Measurements from ENCODE around the gene NTRK2.

The NTRK2 gene

DNA sequence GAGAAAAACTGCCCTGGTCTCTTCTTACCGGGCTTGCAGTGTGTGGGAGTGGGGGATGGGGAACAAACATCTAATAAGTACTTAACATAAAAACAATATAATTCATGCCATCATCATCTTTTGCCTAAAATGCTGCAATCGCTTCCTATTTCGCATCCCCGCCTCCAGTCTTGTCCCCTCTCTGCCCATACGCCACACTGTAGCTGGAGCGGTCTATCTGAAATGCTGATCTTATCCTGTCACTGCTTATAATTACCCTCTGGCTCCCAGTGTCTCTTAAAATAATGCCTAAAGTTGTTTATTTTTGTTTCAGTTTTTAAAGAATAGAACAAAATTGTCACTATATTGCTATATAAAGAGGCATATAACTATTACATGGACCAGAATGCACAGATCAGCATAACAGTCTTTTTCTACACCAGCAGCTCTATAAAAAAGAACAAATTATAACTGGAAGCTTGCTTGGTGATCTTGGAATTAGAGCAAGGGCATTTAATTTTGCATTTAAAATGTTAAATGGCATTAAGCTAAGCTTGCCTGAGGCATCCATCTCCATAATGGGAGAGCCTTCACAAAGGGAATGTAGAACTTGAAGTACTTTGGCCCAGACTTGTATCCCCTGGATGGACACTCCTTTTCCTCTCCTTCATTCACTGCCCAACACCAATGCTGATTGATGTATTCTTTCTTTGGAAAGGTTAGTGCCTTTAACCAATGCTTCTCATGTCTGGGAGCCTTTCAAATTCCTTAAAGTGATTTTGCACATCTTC, 12.2 kb downstream of the NTRK2 start:
- no peak for DNase-seq (ENCODE audit: low spot score)

DNA sequence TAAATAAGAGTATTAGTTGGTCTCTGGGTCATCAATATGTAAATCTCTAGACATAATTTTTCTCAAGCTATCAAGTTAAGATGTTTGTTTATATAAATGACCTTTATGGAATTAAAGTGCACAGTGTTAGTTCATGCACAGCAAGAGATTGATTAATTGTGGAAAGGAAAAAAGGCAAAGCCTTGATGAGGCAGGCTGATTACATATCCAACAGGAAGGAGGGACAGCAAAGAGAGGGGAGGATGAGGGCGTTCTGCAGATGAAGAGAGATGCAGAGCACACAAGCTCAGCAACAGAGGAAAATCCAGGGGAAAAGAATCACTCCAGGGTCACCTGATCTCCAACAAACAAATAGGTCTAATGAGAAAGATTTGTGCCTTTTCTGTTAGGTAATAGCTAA, 16.5 kb downstream of the NTRK2 start:
- no peak for DNase-seq (ENCODE audit: low spot score)

DNA sequence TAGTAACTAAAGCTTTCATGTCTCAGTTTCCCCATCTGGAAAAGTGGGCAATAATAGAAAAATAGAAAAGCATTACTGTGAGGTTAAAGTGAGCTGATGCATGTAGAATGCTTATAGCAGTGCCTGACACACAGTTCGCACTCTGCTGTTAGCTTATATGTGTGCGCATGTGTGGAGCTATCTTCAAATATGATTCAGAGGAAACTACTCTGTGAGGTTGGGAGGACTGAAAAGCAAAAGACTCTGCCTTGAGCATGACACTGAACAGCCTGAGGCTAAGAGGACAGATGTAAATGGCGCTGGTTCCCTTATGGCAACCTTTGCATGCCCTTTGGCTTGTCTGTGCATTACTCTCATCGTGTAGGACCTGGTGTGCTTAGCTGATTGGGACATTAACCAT, 19.4 kb downstream of the NTRK2 start:
- DNase-seq (ENCODE audit: low spot score), result no peak

DNA sequence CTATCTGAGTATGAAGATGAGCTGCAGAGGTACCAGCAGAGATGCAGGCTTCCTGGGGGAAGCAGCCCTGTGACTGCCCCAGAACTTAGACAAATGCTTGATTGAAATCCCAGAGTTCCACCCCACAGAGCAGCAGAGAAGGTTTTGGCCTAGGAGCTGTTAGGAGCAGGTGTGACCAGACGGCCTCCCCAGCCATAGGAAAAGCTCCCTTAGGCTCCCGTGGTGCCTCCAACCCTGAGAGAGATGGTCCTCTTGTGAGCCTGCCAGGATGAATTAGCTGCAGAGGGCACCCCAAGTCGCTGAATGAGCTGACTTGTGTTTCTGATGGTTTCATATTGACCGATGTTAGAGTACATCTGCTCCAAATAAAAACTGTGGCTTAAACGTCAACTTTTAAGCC, 22.1 kb downstream of the NTRK2 start:
- no peak for DNase-seq (ENCODE audit: low spot score)

DNA sequence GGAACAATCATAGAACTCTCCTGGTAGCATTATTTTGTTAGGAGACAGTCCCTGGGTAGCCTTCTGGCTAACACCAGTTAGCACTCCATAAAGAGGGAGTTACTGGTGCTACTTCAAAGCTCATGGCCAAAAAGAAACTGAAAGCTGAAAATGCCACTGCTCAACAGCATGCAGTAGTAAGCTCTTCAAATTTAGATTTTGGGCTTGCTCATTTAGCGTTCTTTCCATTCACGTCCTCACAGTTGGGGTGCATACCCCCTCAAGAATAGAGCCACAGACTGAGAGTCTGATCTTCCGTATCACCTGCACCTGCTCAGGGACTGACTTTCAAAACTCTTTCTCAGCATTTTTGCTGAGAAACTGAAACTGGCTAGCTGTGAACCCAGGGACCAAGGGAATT, 24.7 kb downstream of the NTRK2 start:
- no peak for DNase-seq (ENCODE audit: low spot score)

DNA sequence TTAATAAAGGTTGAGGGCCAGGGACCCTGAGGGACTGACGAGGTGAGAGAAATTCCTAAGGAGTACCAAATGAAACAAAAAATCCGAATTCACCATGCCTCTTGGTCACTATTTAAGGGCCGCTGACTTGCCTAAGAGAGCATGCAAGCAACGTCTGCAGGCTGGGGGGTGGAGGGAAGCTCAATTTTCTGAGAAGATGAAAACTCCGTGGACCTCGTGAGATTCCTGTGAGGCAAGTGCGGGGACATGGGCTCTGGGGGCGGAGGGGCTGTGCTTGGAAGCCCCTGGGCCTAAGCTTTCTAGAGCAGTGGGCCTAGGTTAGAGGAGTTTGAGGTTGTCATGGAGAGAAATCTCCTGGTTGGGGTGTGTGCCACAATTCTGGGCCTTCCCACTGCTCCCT, 27.5 kb downstream of the NTRK2 start:
- DNase-seq (ENCODE audit: low spot score), result no peak

DNA sequence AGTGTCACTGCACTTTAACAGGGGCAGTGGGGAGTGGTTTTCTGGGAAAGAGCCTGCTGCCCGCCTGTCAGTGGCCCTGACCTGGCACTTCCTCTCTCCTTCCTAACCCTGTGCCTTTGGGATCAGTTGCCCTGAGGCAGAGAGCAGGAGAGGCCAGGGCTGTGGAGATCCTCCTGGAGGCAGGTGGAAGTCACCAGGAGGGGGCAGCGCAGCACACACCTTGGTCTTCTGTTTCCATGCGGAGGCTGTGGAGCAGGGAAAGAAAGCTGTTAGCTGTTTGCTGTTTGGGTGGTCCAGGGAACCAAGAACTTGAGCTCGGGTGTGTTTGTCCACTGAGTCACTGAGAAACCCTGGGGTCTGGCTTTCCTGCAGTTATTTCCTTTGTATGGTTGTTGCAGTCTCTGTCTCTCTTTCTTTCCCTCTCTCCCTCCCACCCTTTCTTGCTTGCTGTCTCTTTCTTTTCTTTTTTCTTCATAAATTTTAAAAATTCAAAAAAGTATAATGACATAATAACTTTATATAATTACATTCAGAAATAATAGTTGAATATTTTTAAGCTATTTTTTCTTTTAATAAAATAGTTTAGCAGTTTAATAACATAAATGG, 28.1 kb downstream of the NTRK2 start:
- peak; percentile 45 for DNase-seq (ENCODE audit: low spot score)

DNA sequence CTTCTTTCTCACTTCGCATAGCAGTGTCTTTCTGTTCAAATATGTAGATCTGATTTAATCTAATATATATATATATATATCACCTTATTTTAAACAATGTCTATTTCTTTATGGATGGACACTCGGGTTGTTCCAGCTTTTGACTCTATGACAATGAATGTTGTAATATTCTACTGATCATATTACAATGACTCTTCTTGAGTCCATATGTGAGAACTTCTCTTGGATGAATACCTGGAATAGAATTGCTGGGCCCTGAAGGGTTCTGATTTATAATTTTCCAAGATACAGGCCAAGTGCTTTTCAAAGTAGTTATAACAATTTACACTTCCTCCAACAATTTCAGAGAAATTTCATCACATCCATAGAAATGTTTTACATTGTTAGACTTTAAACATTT, 28.8 kb downstream of the NTRK2 start:
- DNase-seq (ENCODE audit: low spot score), result no peak

DNA sequence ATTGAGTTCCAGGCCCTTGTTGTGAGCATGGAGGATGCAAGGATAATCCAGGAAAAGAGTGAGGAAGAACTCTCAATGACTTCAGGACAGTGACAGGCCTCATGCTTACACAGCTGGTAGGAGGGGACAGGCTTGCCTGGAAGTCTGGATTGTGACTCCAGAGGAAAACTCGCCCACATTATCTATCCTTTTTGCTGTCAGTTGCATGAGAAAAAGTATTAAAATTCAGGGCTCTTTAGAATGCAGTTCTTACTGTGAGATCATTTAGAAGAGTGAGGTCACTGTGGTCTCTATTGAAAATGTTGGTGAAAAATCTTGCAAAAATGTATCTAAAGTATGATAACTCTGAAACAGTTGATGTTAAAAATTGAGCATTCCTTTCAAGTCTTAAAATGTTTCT, 30.5 kb downstream of the NTRK2 start:
- DNase-seq (ENCODE audit: low spot score), result no peak

DNA sequence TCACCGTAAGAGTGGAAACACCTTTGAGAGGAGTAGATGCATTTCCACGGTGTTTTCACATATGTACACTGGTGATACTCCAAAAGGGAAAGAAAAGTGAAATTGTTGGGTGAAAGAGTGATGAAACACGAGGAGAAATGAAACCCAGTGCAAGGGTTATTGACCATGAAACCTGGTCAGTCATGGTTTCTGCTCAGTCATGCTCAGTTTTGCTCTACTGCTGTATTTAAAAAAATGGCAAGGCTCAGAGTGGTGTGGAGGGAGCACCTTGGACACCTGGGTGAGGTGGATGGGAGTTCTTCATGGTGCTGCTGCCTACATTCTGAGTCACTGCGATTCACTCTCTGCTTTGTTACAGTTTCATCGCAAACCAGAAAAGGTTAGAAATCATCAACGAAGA, 32.3 kb downstream of the NTRK2 start:
- DNase-seq (ENCODE audit: low spot score), result no peak

DNA sequence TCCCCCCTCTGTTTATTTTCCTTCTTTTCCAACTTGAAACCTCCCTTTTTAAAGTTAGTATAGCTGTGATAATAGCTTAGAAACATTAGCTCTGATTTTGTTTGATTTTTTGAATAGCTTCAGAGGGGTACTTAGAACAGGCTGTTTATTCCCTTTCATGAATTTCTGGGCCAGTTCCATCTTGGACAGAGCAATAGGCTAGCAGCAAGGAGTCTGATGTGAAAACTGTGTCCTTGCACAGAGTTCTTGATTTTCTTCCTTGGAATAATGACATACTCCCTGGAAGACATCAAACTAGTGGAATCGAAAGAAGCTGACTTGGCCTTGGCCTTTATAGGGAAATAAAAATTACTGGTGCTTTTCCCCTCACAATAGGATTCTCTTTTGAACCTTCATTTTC, 32.9 kb downstream of the NTRK2 start:
- no peak for DNase-seq (ENCODE audit: low spot score)

DNA sequence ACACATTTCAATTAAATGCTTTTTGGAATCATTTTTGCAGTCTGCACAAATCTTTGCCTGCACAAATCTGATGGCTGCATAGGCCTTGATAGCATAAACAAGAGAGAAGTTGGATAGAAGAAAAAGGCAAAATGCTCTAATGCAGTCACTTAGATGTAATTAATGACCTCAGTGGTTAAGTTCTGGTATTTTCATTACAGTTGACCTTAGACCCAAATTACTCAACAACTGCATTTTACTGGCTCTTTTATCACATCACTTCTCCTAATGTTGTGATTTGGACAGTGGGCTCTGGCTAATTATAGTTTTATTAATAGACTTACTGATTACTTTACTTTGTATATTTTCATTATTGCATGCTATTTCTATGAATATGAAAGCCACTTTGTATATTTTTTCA, 34.3 kb downstream of the NTRK2 start:
- no peak for DNase-seq (ENCODE audit: low spot score)

DNA sequence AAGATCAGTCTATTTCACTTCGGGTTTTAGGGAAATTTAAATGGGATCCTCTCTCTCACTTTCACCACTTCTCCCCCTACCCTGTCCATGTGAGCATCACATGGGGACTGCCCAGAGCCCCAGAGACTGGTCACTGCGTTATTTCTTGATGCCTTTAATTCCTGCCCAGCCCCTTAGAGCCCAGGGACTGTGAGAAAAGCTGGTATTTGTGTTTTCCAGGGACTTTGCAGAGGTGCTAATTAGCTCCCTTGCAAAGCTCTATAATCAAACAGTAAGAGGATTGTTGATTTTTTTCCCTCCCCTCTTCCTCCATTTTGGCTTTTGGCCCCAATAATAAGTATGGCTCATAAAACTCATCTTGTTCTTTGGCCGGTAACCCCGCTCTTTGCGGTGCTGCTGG, 35.6 kb downstream of the NTRK2 start:
- DNase-seq (ENCODE audit: low spot score), result no peak

DNA sequence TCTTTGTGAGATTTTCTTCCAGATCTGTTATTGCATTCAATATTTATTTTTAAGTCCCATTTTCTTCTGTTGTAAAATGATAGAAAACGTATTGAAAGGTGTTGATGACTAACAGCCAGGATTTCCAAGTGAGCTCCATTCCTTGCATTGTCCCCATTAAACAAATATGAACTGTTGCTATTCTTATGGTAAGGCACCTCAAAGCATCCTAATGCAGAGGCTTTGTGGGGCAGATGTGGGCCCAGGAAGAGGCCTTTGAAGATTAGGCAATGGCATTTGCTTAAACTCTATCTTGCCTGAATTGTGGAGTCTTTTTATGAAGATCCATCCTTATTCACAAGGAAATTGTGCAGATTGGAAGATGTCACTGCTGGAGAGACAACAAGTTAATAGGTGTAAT, 38.9 kb downstream of the NTRK2 start:
- no peak for DNase-seq (ENCODE audit: low spot score)

DNA sequence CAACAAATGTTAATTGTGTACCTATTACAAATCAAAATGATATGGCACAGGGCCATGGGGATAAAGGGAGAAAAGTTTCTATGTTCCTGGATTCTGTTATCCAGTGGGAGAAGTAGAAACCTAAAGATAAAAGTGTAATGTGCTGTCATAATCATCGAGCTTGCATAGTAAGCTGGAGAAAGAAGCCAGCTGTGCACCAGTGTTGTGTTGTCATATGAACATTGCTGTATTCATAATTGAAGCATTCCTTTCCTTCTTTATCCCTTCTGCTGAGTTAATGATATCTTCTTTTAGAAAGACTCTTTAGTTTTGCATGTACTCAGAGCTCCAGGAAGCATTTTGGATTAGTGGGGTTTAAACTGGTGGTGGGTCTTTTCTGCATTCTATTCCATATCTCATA, 39.5 kb downstream of the NTRK2 start:
- no peak for DNase-seq (ENCODE audit: low spot score)

DNA sequence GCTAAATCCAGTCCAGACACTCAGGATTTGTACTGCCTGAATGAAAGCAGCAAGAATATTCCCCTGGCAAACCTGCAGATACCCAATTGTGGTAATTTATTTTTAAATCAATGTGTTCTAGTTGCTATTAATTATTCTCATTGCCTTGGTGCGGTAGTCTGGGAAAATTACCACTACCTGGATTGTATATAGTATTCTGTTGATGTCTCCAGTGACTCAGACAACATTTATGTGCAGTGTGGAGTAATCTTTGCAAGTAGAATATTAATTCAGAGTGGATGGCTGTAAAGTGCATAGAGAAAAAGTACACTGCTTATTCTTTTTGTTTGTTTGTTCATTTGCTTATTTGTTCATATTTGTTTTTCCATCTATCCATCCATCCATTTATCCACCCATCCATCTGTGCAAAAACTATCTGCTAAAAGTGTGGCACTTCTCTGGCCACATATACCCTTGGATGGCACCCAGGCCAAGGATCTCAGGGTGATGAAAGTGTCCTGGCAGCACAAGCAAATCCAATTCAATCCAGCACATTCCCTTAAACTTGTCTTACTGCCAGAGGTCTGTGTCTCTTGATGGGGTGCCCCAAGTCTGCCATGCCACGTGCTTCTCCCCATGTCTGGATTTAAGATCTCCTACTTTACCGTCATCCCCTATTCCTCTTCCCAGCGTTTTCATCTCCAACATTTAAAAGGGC, 41.3 kb downstream of the NTRK2 start:
- peak; percentile 33 for DNase-seq (ENCODE audit: low spot score)

DNA sequence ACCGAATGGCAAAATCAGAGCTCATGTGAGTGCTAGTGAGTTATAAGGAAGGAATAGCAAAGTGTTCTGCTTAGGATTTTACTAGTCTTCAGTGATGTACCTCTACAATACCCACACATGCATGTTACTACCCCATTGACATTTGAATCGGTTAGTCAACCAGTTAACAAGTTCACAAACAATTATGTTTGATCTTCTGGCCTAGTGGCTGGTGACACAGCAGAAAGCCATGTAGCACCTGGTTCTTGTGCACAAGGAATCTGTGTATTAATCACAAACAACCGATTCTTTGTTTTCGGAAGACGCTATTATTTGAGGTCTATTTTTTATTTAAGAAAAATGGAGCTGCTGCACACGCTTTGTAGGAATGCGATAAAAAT, 41.9 kb downstream of the NTRK2 start:
- DNase-seq (ENCODE audit: low spot score), result peak; percentile 83

DNA sequence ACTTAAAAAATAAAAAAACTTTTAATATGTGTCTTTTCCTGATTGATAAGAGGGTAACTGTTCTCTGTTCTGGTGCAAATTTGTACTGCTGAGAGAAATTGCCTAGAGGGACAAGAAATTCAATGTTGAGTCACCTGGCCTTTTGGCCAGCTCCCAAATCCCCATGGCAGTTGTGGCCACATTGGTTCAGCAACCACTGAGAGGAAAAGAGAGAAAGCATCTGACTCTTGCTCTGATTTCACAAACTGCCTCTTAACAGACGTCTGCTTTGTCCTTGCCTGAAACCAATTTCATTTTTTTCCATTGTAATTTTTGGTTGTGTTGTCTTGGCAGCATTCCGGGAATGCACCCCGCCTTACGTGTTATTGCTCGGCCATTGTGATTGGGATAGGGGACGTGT, 42.4 kb downstream of the NTRK2 start:
- peak; percentile 89 for DNase-seq (ENCODE audit: low spot score)

DNA sequence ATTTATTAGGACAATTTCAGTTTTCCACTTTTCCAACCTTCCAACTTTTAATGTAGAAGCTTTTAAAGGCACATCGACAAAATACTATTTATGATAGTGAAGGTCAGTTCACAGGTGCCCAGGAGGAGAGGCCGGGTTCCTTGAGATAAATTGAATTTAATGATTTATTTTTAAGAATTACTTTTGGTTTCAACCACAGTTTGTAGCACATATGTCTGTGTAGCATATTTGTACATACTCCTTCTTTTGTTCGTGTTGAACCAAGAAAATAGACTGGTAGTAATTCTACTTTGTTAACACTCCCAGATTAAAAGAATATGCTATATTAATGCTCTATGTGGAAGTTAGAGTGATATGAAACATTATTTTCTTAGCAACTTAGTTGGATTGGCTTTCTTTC, 46.7 kb downstream of the NTRK2 start:
- no peak for DNase-seq (ENCODE audit: low spot score)

DNA sequence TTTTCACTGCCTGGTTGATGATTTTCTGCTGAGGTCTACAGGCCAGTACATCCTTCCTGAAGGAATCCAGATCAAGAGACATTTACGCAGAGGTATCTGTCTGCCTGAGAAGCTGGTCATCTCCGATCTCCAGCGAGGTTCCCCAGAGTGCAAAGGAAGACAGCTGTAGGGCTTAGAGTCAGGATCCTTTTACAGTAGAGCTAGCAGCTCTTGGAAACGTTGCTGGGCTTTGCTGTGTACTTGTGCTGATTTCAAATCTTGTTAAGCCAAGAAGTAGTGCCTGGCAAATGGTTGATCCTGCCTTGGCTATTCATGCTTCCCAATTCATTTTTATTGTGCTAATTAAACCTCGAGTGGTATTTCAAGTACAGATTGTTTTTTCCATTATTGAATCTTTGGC, 48.9 kb downstream of the NTRK2 start:
- DNase-seq (ENCODE audit: low spot score), result no peak

DNA sequence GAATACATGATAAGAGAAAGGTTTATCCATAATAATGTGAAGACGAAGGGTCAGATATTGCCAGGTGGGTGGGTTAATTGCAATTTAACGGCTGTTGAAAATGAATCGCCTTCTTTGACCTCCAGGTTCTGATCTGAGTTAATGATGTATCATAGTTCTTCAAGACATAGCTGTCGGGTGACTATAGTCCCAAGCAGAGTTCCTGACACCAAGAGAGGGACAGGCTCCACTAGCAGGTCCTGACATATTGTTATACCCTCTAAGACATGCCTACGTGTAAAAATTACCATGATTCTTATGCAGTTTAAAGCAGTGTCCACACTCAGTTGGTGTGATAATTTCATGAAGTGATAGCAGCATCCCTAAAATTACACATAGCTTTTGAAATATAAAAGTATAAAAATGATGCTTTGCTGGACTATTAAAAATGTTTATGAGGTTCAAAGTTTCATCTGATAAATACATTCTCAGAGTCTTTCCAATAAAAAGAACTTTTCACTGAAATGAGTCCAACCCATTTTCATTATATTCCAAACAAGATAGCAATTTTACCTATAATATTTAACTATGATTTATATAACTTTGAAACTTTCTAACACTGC, 53.0 kb downstream of the NTRK2 start:
- no peak for DNase-seq (ENCODE audit: low spot score)

DNA sequence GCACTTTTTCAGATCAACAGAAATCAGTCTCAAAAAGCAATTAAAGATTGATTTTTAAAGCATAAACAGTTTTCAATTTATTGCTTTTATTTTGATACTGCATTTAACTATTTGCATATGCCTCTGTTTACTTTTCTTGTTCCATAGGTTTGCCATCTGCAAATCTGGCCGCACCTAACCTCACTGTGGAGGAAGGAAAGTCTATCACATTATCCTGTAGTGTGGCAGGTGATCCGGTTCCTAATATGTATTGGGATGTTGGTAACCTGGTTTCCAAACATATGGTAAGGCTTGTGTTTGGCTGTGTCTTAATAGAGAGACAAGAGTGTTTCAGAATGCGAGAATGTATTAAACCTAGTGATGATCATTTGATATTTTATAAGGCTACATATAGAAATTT, 53.9 kb downstream of the NTRK2 start:
- no peak for DNase-seq (ENCODE audit: low spot score)

DNA sequence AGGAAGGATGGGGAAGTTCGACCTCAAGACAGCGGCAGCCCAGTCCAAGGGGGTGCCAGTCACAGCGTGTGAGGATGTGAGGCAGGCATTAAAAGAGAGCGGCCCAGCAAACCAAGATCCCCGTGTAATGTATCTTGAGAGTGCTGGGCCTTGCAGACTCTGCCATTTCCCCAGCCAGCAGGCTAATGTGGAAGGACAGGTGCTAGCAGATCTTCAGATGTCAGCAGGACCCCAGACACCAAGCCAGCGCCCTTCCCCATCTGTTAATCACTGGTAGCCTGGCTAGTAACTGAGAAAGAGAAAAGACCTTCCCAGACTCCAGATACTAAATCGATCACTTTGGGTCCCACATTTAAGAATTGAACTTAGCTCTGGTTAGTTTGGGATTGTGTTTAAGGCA, 62.2 kb downstream of the NTRK2 start:
- no peak for DNase-seq (ENCODE audit: low spot score)

All from SW480 (cell line).